Measurements from ENCODE around the gene BRIX1. TPM values are rescaled to one million over a fixed set of nuclear protein-coding genes. Genes with fewer than 3 reads are reported as not detected.

Gene BRIX1
- 10 to 100 TPM; 13.4 to 45.2 (median 26.8) TPM for total RNA-seq
- polyA plus RNA-seq: 10 to 100 TPM; 46.0 to 46.2 TPM
- total RNA-seq: 29.9 reads per million, percentile 59 among the genes with 10 or more reads in this experiment

DNA sequence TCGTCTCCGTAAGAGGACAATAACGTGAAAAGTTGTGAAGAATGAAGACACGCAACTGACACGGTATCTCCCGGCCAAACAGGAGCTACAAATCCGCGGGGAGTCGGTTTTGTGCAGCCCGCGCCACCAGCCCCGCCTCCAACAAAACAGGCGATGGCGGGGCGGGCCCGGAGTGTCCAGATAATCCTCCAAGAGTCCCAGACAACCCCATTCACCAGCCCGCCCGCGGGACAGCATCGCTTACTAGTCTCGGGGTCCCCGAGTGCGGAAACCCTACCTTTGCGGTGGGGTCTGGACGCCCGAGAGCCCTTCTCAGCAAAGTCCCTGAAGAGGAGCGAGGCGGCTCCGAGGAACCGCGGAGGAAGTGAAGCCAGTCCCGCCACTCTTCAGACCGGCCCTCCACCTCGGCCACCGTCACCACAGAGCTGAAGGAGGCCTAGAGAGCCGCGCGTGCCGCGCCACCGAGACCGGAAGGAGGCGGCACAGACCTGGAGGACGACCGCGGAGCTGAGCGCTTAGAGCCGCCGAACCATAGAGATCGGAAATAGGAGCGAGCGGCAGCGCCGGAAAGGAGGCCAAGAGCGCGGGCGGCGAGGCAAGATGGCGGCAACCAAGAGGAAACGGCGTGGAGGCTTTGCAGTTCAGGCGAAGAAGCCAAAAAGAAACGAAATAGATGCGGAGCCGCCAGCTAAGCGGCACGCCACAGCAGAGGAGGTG, at the start of gene BRIX1, which contains the start of gene RAD1:
Gene BRIX1 (plus strand): TSS at position 573 of the 717 bp plus-strand sequence. CDS start 28 bp downstream, at position 601.
Gene RAD1 (minus strand): TSS at position 366 of the 717 bp plus-strand sequence. CDS start 612 bp downstream, outside the sequence.
- Mint-ChIP-seq H3K4me1 (peaks cover 17 to 41% (median 35%) of the 10 kb centered on the region in 7 donors), H3K27ac (peak within 1 kb of the TSS in 2 of 9 donors; percentile 59 to 69), H3K9me3 (no peaks in the 10 kb centered on the region), H3K36me3 (peaks cover 0 to 18% (median 8%) of the 10 kb centered on the region in 5 donors), H3K4me3 (peak within 1 kb of the TSS in 3 of 10 donors; percentile 56 to 80 (median 60)), H3K27me3 (no peaks in the 10 kb centered on the region)
- H3K36me3 ChIP-seq (ENCODE audit: control insufficient read depth in 2 of 3, insufficient read depth in 3 of 3, low read length in 3 of 3): peaks cover 0 to 26% (median 6%) of the 10 kb centered on the region in 3 experiments
- no peaks in the 10 kb centered on the region for H3K27me3 ChIP-seq (ENCODE audit: control insufficient read depth in 2 of 2, insufficient read depth in 2 of 2, low read length in 2 of 2)
- no peaks in the 10 kb centered on the region for H3K9me3 ChIP-seq (ENCODE audit: control insufficient read depth in 2 of 3, low read length in 3 of 3)
- H3K27ac ChIP-seq (ENCODE audit: low read depth, low read length): peak within 1 kb of the TSS; percentile 84
- ATAC-seq (peak; percentile 99), DNase-seq (peak; percentile 86 to 95 (median 92))
- intact Hi-C loops (cut with micrococcal nuclease): loop anchor here (1.0 to 5.0 kb wide), 9 partner anchors 9 to 1961 kb away; partner anchors contain the start of genes AMACR (in 2 of the 2), DNAJC21 (in 2 of the 2), SKP2 (in 2 of the 2) and TTC23L (in 2 of the 2)
- CTCF ChIA-PET: interaction anchor here (1.3 to 4.0 kb wide), 2 partner anchors 14 to 1480 kb away, joined by 3 to 19 read pairs; partner anchors contain the start of gene DNAJC21
- POLR2A ChIA-PET: interaction anchor here (0.5 to 4.8 kb wide), 14 partner anchors 9 to 1235 kb away, joined by 3 to 91 read pairs (median 5); partner anchors contain the start of genes AMACR, DNAJC21 and TTC23L
- peaks cover 19 to 34% of the 10 kb centered on the region in 2 donors for H3K4me1 ChIP-seq (ENCODE audit: control insufficient read depth in 2 of 2, insufficient read depth in 2 of 2, low read length in 2 of 2)
- peak within 1 kb of the TSS; percentile 99 for H3K4me3 ChIP-seq (ENCODE audit: low read length)

- POLR2A ChIA-PET: no interaction called here
- no peak overlapping the region for H3K27ac ChIP-seq (ENCODE audit: low read depth, low read length)
Observed at GRCh38 chr5:34866989-34867471, 48.5 kb upstream of the BRIX1 start.

GRCh38 chr5:34867660-34868059, 47.9 kb upstream of the BRIX1 start:
- no peaks in the 10 kb centered on the region for H3K9me3 ChIP-seq (ENCODE audit: control insufficient read depth in 2 of 3, low read length in 3 of 3)
- H3K4me1 ChIP-seq (ENCODE audit: control insufficient read depth in 2 of 2, insufficient read depth in 2 of 2, low read length in 2 of 2): no peaks in the 10 kb centered on the region
- no peak for DNase-seq
- Mint-ChIP-seq H3K27me3 (peaks cover 0 to 10% (median 0%) of the 10 kb centered on the region in 5 donors), H3K9me3 (peaks cover 0 to 2% (median 0%) of the 10 kb centered on the region in 11 donors), H3K27ac (no peak overlapping the region), H3K4me1 (no peaks in the 10 kb centered on the region), H3K36me3 (peaks cover 0 to 9% (median 0%) of the 10 kb centered on the region in 5 donors), H3K4me3 (no peak overlapping the region)
- ATAC-seq: no peak
- intact Hi-C loops (cut with micrococcal nuclease): no loop called here
- no peaks in the 10 kb centered on the region for H3K36me3 ChIP-seq (ENCODE audit: control insufficient read depth in 2 of 3, insufficient read depth in 3 of 3, low read length in 3 of 3)
- ChIA-PET CTCF (interaction anchor here (1.1 kb wide), 1 partner anchor 31 kb away, joined by 3 read pairs; no protein-coding TSS in a partner anchor), POLR2A (no interaction called here)
- no peaks in the 10 kb centered on the region for H3K27me3 ChIP-seq (ENCODE audit: control insufficient read depth in 2 of 2, insufficient read depth in 2 of 2, low read length in 2 of 2)
- H3K4me3 ChIP-seq (ENCODE audit: low read length): no peak overlapping the region
- H3K27ac ChIP-seq (ENCODE audit: low read depth, low read length): no peak overlapping the region

More at GRCh38 chr5:34866989-34867471, 48.5 kb upstream of the BRIX1 start:
- CTCF ChIA-PET: no interaction called here
- Histone ChIP-seq H3K27me3 (ENCODE audit: control insufficient read depth in 2 of 2, insufficient read depth in 2 of 2, low read length in 2 of 2) (no peaks in the 10 kb centered on the region), H3K4me1 (ENCODE audit: control insufficient read depth in 2 of 2, insufficient read depth in 2 of 2, low read length in 2 of 2) (no peaks in the 10 kb centered on the region), H3K9me3 (ENCODE audit: control insufficient read depth in 2 of 3, low read length in 3 of 3) (no peaks in the 10 kb centered on the region), H3K4me3 (ENCODE audit: low read length) (no peak overlapping the region), H3K36me3 (ENCODE audit: control insufficient read depth in 2 of 3, insufficient read depth in 3 of 3, low read length in 3 of 3) (no peaks in the 10 kb centered on the region)
- DNase-seq (no peak), ATAC-seq (no peak)
- no peak overlapping the region for H3K27ac Mint-ChIP-seq
- H3K36me3 Mint-ChIP-seq: peaks cover 0 to 9% (median 0%) of the 10 kb centered on the region in 5 donors
- H3K27me3 Mint-ChIP-seq: peaks cover 0 to 10% (median 0%) of the 10 kb centered on the region in 5 donors
- H3K4me1 Mint-ChIP-seq: no peaks in the 10 kb centered on the region
- no peak overlapping the region for H3K4me3 Mint-ChIP-seq
- intact Hi-C loops (cut with micrococcal nuclease): no loop called here
- peaks cover 0 to 2% (median 0%) of the 10 kb centered on the region in 11 donors for H3K9me3 Mint-ChIP-seq

DNA sequence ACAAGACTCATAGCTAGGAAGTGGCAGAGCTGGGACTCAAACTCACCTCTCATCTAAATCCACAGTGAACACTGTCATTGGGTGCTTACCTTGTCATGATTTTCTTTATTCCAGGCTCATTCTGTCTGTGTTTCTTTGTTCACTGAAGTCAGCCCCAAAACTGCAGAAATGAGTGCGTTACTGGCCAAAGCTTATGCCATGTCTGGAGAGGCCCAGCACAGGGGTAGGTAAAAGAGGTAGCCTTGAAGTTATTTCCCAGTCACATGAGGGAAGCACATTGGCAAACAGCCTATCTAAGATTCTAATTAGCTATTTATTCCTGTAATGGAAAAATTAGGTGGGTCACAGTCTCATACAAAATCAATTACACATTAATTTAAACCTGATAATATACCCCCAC, 46.7 kb upstream of the BRIX1 start:
- Mint-ChIP-seq H3K4me3 (no peak overlapping the region), H3K36me3 (peaks cover 0 to 9% (median 0%) of the 10 kb centered on the region in 5 donors), H3K4me1 (no peaks in the 10 kb centered on the region), H3K27ac (no peak overlapping the region), H3K27me3 (peaks cover 0 to 12% (median 4%) of the 10 kb centered on the region in 5 donors), H3K9me3 (peaks cover 0 to 2% (median 0%) of the 10 kb centered on the region in 11 donors)
- H3K4me3 ChIP-seq (ENCODE audit: low read length): no peak overlapping the region
- H3K4me1 ChIP-seq (ENCODE audit: control insufficient read depth in 2 of 2, insufficient read depth in 2 of 2, low read length in 2 of 2): no peaks in the 10 kb centered on the region
- H3K9me3 ChIP-seq (ENCODE audit: control insufficient read depth in 2 of 3, low read length in 3 of 3): no peaks in the 10 kb centered on the region
- intact Hi-C loops (cut with micrococcal nuclease): no loop called here
- H3K27me3 ChIP-seq (ENCODE audit: control insufficient read depth in 2 of 2, insufficient read depth in 2 of 2, low read length in 2 of 2): no peaks in the 10 kb centered on the region
- no peaks in the 10 kb centered on the region for H3K36me3 ChIP-seq (ENCODE audit: control insufficient read depth in 2 of 3, insufficient read depth in 3 of 3, low read length in 3 of 3)
- ChIA-PET POLR2A (no interaction called here), CTCF (interaction anchor here (0.6 to 1.1 kb wide), 2 partner anchors 27 to 29 kb away, joined by 3 read pairs; no protein-coding TSS in a partner anchor)
- no peak overlapping the region for H3K27ac ChIP-seq (ENCODE audit: low read depth, low read length)
- ATAC-seq: no peak
- no peak for DNase-seq

GRCh38 chr5:34869256-34869655, 46.3 kb upstream of the BRIX1 start:
- peaks cover 0 to 12% (median 4%) of the 10 kb centered on the region in 5 donors for H3K27me3 Mint-ChIP-seq
- ATAC-seq: no peak
- ChIA-PET CTCF (no interaction called here), POLR2A (no interaction called here)
- DNase-seq: no peak
- H3K4me1 Mint-ChIP-seq: no peaks in the 10 kb centered on the region
- H3K36me3 ChIP-seq (ENCODE audit: control insufficient read depth in 2 of 3, insufficient read depth in 3 of 3, low read length in 3 of 3): no peaks in the 10 kb centered on the region
- no peak overlapping the region for H3K4me3 Mint-ChIP-seq
- no peak overlapping the region for H3K27ac Mint-ChIP-seq
- no peak overlapping the region for H3K4me3 ChIP-seq (ENCODE audit: low read length)
- peaks cover 0 to 9% (median 0%) of the 10 kb centered on the region in 5 donors for H3K36me3 Mint-ChIP-seq
- peaks cover 0 to 2% (median 0%) of the 10 kb centered on the region in 11 donors for H3K9me3 Mint-ChIP-seq
- H3K4me1 ChIP-seq (ENCODE audit: control insufficient read depth in 2 of 2, insufficient read depth in 2 of 2, low read length in 2 of 2): no peaks in the 10 kb centered on the region
- H3K27me3 ChIP-seq (ENCODE audit: control insufficient read depth in 2 of 2, insufficient read depth in 2 of 2, low read length in 2 of 2): no peaks in the 10 kb centered on the region
- intact Hi-C loops (cut with micrococcal nuclease): no loop called here
- H3K9me3 ChIP-seq (ENCODE audit: control insufficient read depth in 2 of 3, low read length in 3 of 3): no peaks in the 10 kb centered on the region
- no peak overlapping the region for H3K27ac ChIP-seq (ENCODE audit: low read depth, low read length)

- no peak overlapping the region for H3K27ac ChIP-seq (ENCODE audit: low read depth, low read length)
- H3K4me1 ChIP-seq (ENCODE audit: control insufficient read depth in 2 of 2, insufficient read depth in 2 of 2, low read length in 2 of 2): no peaks in the 10 kb centered on the region
- Mint-ChIP-seq H3K4me1 (no peaks in the 10 kb centered on the region), H3K9me3 (peaks cover 0 to 5% (median 0%) of the 10 kb centered on the region in 11 donors), H3K27ac (no peak overlapping the region), H3K36me3 (peaks cover 0 to 9% (median 0%) of the 10 kb centered on the region in 5 donors), H3K27me3 (peaks cover 0 to 7% (median 4%) of the 10 kb centered on the region in 5 donors), H3K4me3 (no peak overlapping the region)
- DNase-seq: no peak
- ChIA-PET POLR2A (no interaction called here), CTCF (interaction anchor here (0.8 kb wide), 1 partner anchor 133 kb away, joined by 6 read pairs; no protein-coding TSS in a partner anchor)
- H3K27me3 ChIP-seq (ENCODE audit: control insufficient read depth in 2 of 2, insufficient read depth in 2 of 2, low read length in 2 of 2): no peaks in the 10 kb centered on the region
- no peaks in the 10 kb centered on the region for H3K36me3 ChIP-seq (ENCODE audit: control insufficient read depth in 2 of 3, insufficient read depth in 3 of 3, low read length in 3 of 3)
- intact Hi-C loops (cut with micrococcal nuclease): no loop called here
- ATAC-seq: no peak
- no peak overlapping the region for H3K4me3 ChIP-seq (ENCODE audit: low read length)
- no peaks in the 10 kb centered on the region for H3K9me3 ChIP-seq (ENCODE audit: control insufficient read depth in 2 of 3, low read length in 3 of 3)
Observed at GRCh38 chr5:34870382-34870781, 45.1 kb upstream of the BRIX1 start.

Measured in naive thymus-derived CD4-positive, alpha-beta T cell (primary cell).